NCI-H1694 (cell line): ENCODE measurements around the gene STT3B.
A peak's percentile ranks its signal among the peaks of the same experiment; 100 is the strongest.
"Not testable (repeated sequence)": the region's sequence is repeated elsewhere in the genome, so short reads cannot be mapped to it uniquely, and the experiment has no call there.

Experiments
- DNase-seq: peaks from one replicate; lab custom pipeline; 2025; lab: John Stamatoyannopoulos, UW

The STT3B gene

GRCh38 chr3:31532587-31533168 is at the start of gene STT3B:
Gene STT3B (plus strand): TSS chr3:31532925. CDS start chr3:31532999, 74 bp downstream.
- DNase-seq: peak; percentile 22

- no peak for DNase-seq
Observed at GRCh38 chr3:31483776-31484175, 48.9 kb upstream of the STT3B start.

GRCh38 chr3:31485196-31485595 is 47.5 kb upstream of the STT3B start:
- no peak for DNase-seq

- DNase-seq: no peak
Observed at GRCh38 chr3:31486865-31487533, 45.7 kb upstream of the STT3B start.

GRCh38 chr3:31488475-31489017 is 44.2 kb upstream of the STT3B start:
- DNase-seq: no peak

- no peak for DNase-seq
Observed at GRCh38 chr3:31490502-31490901, 42.2 kb upstream of the STT3B start.

- no peak for DNase-seq
Observed at GRCh38 chr3:31491660-31492059, 41.1 kb upstream of the STT3B start.

- no peak for DNase-seq
Observed at GRCh38 chr3:31493149-31493548, 39.6 kb upstream of the STT3B start.

GRCh38 chr3:31495971-31496665 is 36.6 kb upstream of the STT3B start:
- DNase-seq: no peak

GRCh38 chr3:31498791-31499190 is 33.9 kb upstream of the STT3B start:
- DNase-seq: no peak

- no peak for DNase-seq
Observed at GRCh38 chr3:31499281-31499680, 33.4 kb upstream of the STT3B start.

GRCh38 chr3:31502803-31503221 is 29.9 kb upstream of the STT3B start:
- no peak for DNase-seq

GRCh38 chr3:31503456-31503855 is 29.3 kb upstream of the STT3B start:
- DNase-seq: no peak

- no peak for DNase-seq
Observed at GRCh38 chr3:31504230-31504629, 28.5 kb upstream of the STT3B start.

GRCh38 chr3:31505371-31506048 is 27.2 kb upstream of the STT3B start:
- DNase-seq: no peak

- not testable (repeated sequence) for DNase-seq
Observed at GRCh38 chr3:31506515-31506914, 26.2 kb upstream of the STT3B start.

- DNase-seq: no peak
Observed at GRCh38 chr3:31508452-31509146, 24.1 kb upstream of the STT3B start.

GRCh38 chr3:31509147-31509728 is 23.5 kb upstream of the STT3B start:
- no peak for DNase-seq

- DNase-seq: no peak
Observed at GRCh38 chr3:31514570-31514969, 18.2 kb upstream of the STT3B start.

- DNase-seq: no peak
Observed at GRCh38 chr3:31515486-31516284, 17.0 kb upstream of the STT3B start.

- DNase-seq: no peak
Observed at GRCh38 chr3:31516757-31517156, 16.0 kb upstream of the STT3B start.
